Subcutaneous adipose tissue (tissue), 4 donors: Measurements from ENCODE around the gene USH2A. TPM values are rescaled to one million over a fixed set of nuclear protein-coding genes. Genes with fewer than 3 reads are reported as not detected.

Source experiments
- total RNA-seq, 4 donors: library from RNA; depleted of rRNA; stranded (reverse); fragments of >200 nt; gene quantifications; one replicate each; pipeline ENCODE4 v1.1.0, GENCODE V29; 2016
- TF ChIP-seq, protein P1 (sequence below): fragments of 450-650 bp; IDR thresholded peaks from one replicate; pipeline ENCODE4 v1.5.1; 2016; ENCODE audit warnings: low read depth, mild to moderate bottlenecking, control low read depth, antibody characterized with exemption, moderate library complexity

USH2A gene
- total RNA-seq, 4 donors from 2014 or later = under 0.01 TPM; not detected in 3

DNA sequence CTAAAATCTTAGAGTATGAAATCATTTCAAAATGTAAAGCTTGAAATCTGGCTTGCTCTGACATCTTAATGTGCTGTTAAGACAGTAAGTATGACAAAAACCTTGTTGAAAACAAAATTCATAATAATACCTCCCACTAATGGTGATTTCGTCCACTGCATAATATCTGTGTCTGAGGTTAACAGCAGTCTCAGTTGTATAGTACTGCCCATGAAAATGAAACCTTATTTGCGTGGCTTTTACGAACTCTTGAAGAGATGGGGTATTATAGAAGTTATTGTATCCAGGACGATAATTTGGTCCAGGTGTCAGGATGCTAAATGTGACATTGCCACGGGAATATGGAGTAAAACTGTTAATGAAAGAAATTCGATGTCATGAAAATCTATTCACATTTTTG, 99.9 kb downstream of the USH2A start:
- TF ChIP-seq, protein P1, sequence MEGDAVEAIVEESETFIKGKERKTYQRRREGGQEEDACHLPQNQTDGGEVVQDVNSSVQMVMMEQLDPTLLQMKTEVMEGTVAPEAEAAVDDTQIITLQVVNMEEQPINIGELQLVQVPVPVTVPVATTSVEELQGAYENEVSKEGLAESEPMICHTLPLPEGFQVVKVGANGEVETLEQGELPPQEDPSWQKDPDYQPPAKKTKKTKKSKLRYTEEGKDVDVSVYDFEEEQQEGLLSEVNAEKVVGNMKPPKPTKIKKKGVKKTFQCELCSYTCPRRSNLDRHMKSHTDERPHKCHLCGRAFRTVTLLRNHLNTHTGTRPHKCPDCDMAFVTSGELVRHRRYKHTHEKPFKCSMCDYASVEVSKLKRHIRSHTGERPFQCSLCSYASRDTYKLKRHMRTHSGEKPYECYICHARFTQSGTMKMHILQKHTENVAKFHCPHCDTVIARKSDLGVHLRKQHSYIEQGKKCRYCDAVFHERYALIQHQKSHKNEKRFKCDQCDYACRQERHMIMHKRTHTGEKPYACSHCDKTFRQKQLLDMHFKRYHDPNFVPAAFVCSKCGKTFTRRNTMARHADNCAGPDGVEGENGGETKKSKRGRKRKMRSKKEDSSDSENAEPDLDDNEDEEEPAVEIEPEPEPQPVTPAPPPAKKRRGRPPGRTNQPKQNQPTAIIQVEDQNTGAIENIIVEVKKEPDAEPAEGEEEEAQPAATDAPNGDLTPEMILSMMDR = no peak

DNA sequence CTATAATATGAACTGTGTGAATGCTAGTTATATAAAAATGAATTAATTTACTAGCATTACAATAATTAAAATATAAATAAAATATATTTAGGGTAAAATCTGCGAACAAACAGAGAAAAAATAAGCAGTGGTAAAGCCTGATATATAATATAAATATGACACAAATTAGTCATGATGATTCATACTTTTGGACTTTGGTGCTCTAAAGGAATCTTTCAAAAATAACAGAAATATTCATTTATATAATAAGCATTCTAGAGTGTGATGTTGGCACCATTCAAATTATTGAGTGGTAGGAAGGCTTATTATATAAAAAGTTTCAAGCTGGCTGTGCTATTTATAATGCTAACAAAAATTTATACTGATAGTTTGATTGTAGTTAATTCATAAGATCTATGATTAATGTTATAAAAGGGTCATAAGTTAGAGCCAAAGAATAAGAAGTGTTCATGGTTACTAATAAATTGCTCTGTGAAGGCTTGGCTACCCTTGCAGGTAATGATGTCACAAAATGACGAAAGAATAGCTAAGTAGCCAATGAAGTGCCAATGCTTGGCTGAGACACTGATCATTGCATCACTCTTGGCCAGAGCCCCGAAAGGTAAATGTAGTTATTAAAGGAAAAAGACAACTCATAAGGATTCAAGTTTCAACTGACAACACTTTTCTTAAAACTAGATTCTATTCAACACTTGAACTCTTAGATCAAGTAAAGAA, 108.7 kb downstream of the USH2A start:
- TF ChIP-seq, protein P1 = no peak

DNA sequence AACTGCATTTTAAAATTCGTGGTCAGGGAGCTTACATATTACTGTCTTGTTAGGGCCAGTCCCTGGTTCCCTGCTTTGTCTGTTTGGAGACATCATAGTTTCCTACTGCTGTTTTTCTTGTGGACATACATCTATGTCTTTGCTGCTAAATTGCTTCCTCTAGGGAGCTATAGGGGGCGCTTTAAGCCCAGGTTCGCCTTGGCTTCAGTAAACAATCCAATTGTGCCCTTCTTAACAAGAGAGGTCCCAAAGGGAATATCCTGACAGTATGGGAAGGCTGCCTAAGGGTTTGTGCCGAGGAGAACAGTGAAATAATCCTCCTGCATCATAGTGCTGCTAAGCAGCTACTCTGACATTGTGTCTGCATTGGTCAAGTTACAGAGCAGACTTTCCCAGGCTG, 112.5 kb downstream of the USH2A start:
- TF ChIP-seq, protein P1 = no peak

DNA sequence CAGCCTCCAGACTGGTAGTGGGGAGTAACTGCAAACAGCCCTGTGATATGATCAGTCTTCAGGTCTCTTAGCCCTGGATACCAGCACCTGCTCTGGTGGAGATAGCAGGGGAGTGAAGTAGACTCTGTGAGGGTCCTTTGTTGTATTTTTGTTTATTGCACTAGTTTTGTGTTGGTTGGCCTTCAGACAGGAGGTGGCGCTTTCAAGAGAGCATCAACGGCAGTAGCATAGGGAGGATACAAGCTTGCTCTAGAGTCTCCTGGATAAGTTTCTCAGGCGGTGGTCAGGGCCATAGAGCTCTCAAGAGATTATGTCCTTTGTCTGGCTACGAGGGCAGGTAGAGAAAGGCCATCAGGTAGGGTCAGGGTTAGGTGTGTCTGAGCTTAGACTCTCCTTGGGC, 116.4 kb downstream of the USH2A start:
- TF ChIP-seq, protein P1 = no peak

DNA sequence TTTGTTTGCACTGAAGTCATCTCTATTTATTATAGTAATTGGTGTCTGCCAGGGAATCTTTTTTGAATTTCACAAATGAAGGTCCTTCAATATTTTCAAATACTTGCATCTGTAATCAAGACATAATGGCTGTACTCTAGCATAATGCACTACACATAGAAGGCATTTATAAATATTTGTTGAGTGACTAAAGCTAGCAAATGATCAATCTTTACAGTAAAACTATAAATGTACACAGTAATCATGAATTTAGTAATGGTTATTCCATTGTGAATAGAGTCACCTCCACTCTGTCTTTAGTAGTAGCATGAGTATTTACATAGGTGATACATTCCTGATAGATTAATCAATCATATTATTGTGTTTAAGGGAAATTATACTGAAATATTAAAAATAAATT, 119.6 kb downstream of the USH2A start:
- TF ChIP-seq, protein P1 = no peak

DNA sequence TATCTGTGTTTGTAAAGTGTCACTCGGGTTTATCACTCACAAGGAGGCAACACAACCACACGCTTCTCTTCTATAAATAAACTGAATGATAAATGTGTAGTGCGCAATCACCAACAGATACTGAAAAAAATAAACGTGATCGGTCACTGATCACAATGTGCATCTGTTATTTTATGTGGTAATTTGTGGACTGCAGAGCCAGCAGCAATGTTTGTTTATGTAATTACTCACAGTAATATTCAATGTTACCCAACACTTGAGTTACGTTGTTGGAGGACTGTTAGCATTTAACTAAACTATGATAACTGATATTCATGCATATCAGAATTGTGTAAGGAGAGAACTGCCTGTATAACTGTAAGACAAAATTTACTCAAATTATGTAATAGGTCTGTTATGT, 129.6 kb downstream of the USH2A start:
- TF ChIP-seq, protein P1 = no peak

DNA sequence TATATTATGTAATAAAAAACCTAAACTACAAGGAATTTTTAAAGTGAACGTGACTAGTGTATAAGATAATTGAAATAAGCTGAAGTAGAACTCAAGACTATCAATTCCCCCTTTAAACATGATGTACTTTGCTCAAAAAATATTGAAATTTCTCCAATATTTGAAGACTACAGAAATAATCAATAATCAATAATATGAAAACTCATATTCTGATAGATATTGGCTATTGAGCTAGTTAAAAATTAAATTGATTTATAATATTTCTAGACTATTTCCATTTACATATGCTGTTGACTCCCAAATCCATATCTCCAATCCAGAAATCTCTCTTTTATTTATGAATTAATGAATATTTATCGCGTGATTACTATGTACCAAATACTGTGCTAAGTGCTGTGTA, 133.2 kb downstream of the USH2A start:
- TF ChIP-seq, protein P1 = no peak
